K562 (cell line): ENCODE results near the gene PPFIA1. TPM values are rescaled to one million over a fixed set of nuclear protein-coding genes. Genes with fewer than 3 reads are reported as not detected.

Source experiments
- ATAC-seq: fragments of 200-7000 bp; cut with Tn5 transposase; 3 replicates; pipeline ENCODE4 v1.9.1; 2020; ENCODE audit warnings: moderate library complexity
- BruUV-seq: library from RNA; stranded (reverse); fragments of 400-500 nt; replicated peaks from 2 replicates; lab custom pipeline; 2021; lab: Mats Ljungman, UMichigan
- CTCF ChIA-PET: fragments of 300-600 bp; formaldehyde crosslinking; extraction: SDS; loops from one replicate; lab custom pipeline; 2021; ENCODE audit warnings: low intra/inter-chr PET ratio; lab: Yijun Ruan, JAX
- POLR2A ChIA-PET: fragments of 300-600, 350-650 bp; sonication (Branson Sonifier 250); formaldehyde crosslinking; extraction: SDS; loops from one replicate; lab custom pipeline; 2021; ENCODE audit warnings: antibody characterized with exemption, inconsistent platforms; lab: Yijun Ruan, JAX
- DNase-seq, 4 experiments: peaks; one replicate each; pipeline versions ENCODE4 v3.0.0 to v3.0.0-alpha.2; 2011 to 2018; ENCODE audit warnings: low spot score in 3 of 4, mixed read lengths in 3 of 4; ENCODE audit errors: extremely low read depth in 1 of 4
- FAIRE-seq: peaks from 2 replicates; lab custom pipeline; 2011; peaks lifted over from hg19 to GRCh38; lab: Jason Lieb, UNC
- H2AFZ ChIP-seq: 2 replicates; pipeline ENCODE4 v1.6.0; 2011; ENCODE audit warnings: low read depth, low read length, control low read depth, inconsistent platforms
- H3K27ac ChIP-seq: fragments of 200-600 bp; 3 replicates; pipeline ENCODE4 v1.8.0; 2011; ENCODE audit warnings: low read depth, mild to moderate bottlenecking, control low read depth, inconsistent platforms, low read length, moderate library complexity, mixed read lengths; ENCODE audit errors: extremely low read depth
- H3K27me3 ChIP-seq, 2 experiments: fragments of 300-600 bp in 1 of 2; 2 replicates in 1 of 2; 3 replicates in 1 of 2; pipeline versions ENCODE4 v1.6.0 to v1.8.0; 2011; ENCODE audit warnings: inconsistent platforms in 2 of 2, low read length in 2 of 2, mild to moderate bottlenecking in 1 of 2, mixed read lengths in 1 of 2, moderate library complexity in 1 of 2; ENCODE audit not compliant: control insufficient read depth in 2 of 2, insufficient read depth in 2 of 2
- H3K36me3 ChIP-seq: fragments of 300-600 bp; 3 replicates; pipeline ENCODE4 v1.8.0; 2011; ENCODE audit warnings: mild to moderate bottlenecking, low read length, inconsistent platforms; ENCODE audit not compliant: control insufficient read depth, insufficient read depth
- H3K4me1 ChIP-seq, 2 experiments: fragments of 200-600 bp in 1 of 2; replicated peaks in 1 of 2; 2 replicates in 1 of 2; 3 replicates in 1 of 2; pipeline versions ENCODE4 v1.5.1 to v1.8.0; 2011; ENCODE audit warnings: inconsistent platforms in 2 of 2, low read length in 2 of 2, mild to moderate bottlenecking in 1 of 2, mixed read lengths in 1 of 2, moderate library complexity in 1 of 2; ENCODE audit not compliant: control insufficient read depth in 2 of 2, insufficient read depth in 2 of 2
- H3K4me2 ChIP-seq: 2 replicates; pipeline ENCODE4 v1.6.1; 2011; ENCODE audit warnings: low read length, control low read depth, inconsistent platforms, mixed read lengths; ENCODE audit not compliant: insufficient read depth
- H3K4me3 ChIP-seq: fragments of 200-600 bp; sonication (generic), shearing (Covaris generic); 2 replicates; pipeline ENCODE4 v1.5.1; 2016; ENCODE audit warnings: control low read depth, inconsistent platforms
- H3K79me2 ChIP-seq: fragments of 200-600 bp; 3 replicates; pipeline ENCODE4 v1.8.0; 2011; ENCODE audit warnings: low read length, inconsistent platforms; ENCODE audit not compliant: control insufficient read depth, insufficient read depth
- H3K9ac ChIP-seq, 2 experiments: 2 replicates each; pipeline versions ENCODE4 v1.6.0 to v1.6.1; 2011; ENCODE audit warnings: low read depth in 2 of 2, low read length in 2 of 2, control low read depth in 1 of 2, inconsistent platforms in 1 of 2, mild to moderate bottlenecking in 1 of 2, mixed read lengths in 1 of 2; ENCODE audit not compliant: insufficient read depth in 1 of 2
- H3K9me1 ChIP-seq: one replicate; pipeline ENCODE4 v1.6.0; 2011; ENCODE audit warnings: inconsistent platforms, mild to moderate bottlenecking, low read length, moderate library complexity; ENCODE audit not compliant: control insufficient read depth, insufficient read depth
- H3K9me3 ChIP-seq: replicated peaks from 2 replicates; pipeline ENCODE4 v1.5.1; 2011; ENCODE audit warnings: low read depth, low read length, inconsistent platforms; ENCODE audit not compliant: control insufficient read depth, insufficient read depth
- H4K20me1 ChIP-seq: replicated peaks from 2 replicates; pipeline ENCODE4 v1.6.1; 2011; ENCODE audit warnings: low read length, inconsistent platforms, mixed read lengths; ENCODE audit not compliant: control insufficient read depth, insufficient read depth
- GABPB2 ChIP-seq: fragments of 250-450 bp; sonication (Bioruptor Pico); conservative IDR thresholded peaks from 2 replicates; pipeline ENCODE4 v1.5.1; 2021; ENCODE audit warnings: mild to moderate bottlenecking
- MEF2D ChIP-seq: conservative IDR thresholded peaks from 2 replicates; pipeline ENCODE4 v1.6.1; 2016; ENCODE audit warnings: low read depth, missing genetic modification characterization, missing compliant biosample characterization
- MXI1 ChIP-seq: IDR thresholded peaks from 2 replicates; pipeline ENCODE4 v1.6.1; 2011; ENCODE audit warnings: low read depth, mild to moderate bottlenecking, improper control_type of control experiment, low read length
- NCOA1 ChIP-seq: fragments of 450-650 bp; IDR thresholded peaks from 2 replicates; pipeline ENCODE4 v1.6.1; 2016; ENCODE audit warnings: low read depth
- NCOR1 ChIP-seq: fragments of 450-650 bp; IDR thresholded peaks from 2 replicates; pipeline ENCODE4 v1.6.1; 2016; ENCODE audit warnings: mild to moderate bottlenecking, moderate library complexity
- NR2F6 ChIP-seq: fragments of 450-650 bp; formaldehyde crosslinking; IDR thresholded peaks from 2 replicates; pipeline ENCODE4 v1.4.0; 2020; ENCODE audit warnings: mild to moderate bottlenecking
- PHB2 ChIP-seq: fragments of 450-650 bp; IDR thresholded peaks from 2 replicates; pipeline ENCODE4 v1.6.1; 2017; ENCODE audit warnings: low read depth
- SAP30 ChIP-seq: fragments of 200-600 bp; sonication (generic); IDR thresholded peaks from 2 replicates; pipeline ENCODE4 v1.6.1; 2012; ENCODE audit warnings: borderline replicate concordance, low read depth, mild to moderate bottlenecking, moderate library complexity, low read length, control low read depth, inconsistent platforms; ENCODE audit not compliant: insufficient read depth, poor library complexity, severe bottlenecking
- SNRNP70 ChIP-seq: fragments of 200-400 bp; formaldehyde crosslinking; optimal IDR thresholded peaks from 2 replicates; pipeline ENCODE3; 2017; ENCODE audit warnings: low read depth, low read length
- TRIM24 ChIP-seq, 2 experiments: fragments of 450-650 bp; IDR thresholded peaks; 2 replicates each; pipeline ENCODE4 v1.6.1; 2016
- ZC3H4 ChIP-seq: sonication (generic); formaldehyde crosslinking; IDR thresholded peaks from 2 replicates; pipeline ENCODE4 v1.9.0; 2021; ENCODE audit warnings: missing genetic modification reagents, borderline replicate concordance
- ZNF551 ChIP-seq: fragments of 250-450 bp; sonication (Bioruptor Pico); IDR thresholded peaks from 2 replicates; pipeline ENCODE4 v1.5.0; 2021; ENCODE audit warnings: mild to moderate bottlenecking, moderate library complexity
- WGBS: fragments of 100-300 bp; shearing (Covaris generic); methylation state at CpG from one replicate; pipeline ENCODE4 v1.1.6; 2016; ENCODE audit warnings: low coverage, mixed read lengths; ENCODE audit not compliant: insufficient coverage; ENCODE audit errors: missing lambda C conversion rate; 5-methylcytosine and 5-hydroxymethylcytosine counted together
- in situ Hi-C: fragments of 300-500 bp; cut with MboI; formaldehyde crosslinking; loops from 4 replicates; pipeline ENCODE4 v1.15.0; 2018; ENCODE audit warnings: inconsistent platforms, mixed read lengths
- intact Hi-C: fragments of 100-400 bp; cut with micrococcal nuclease; formaldehyde crosslinking; loops from 2 replicates; pipeline ENCODE4 v1.14.2; 2022
- polyA plus RNA-seq, 8 experiments: library from polyadenylated mRNA; depleted of rRNA in 4 of 8; stranded (reverse) in 5 of 8; unstranded in 3 of 8; fragments of >200 nt; fragmentation: Nextera tagmentation in 2 of 8; fragmentation: Illumina TruSeq in 1 of 8; extraction: Ambion mirVana in 2 of 8; extraction: Trizol in 1 of 8; gene quantifications; 2 replicates each; pipeline versions ENCODE4 v1.2.1 to v1.2.3, GENCODE V29; 2011 to 2014; ENCODE audit warnings: inconsistent platforms in 1 of 8, missing spikeins in 1 of 8
- total RNA-seq, 7 experiments: library from RNA; depleted of rRNA in 6 of 7; stranded (reverse); fragments of >200 nt in 6 of 7; fragmentation: Illumina TruSeq in 2 of 7; extraction: Trizol in 2 of 7; gene quantifications; 2 replicates each; pipeline versions ENCODE4 v1.2.1 to v1.2.3, GENCODE V29; 2011 to 2021; ENCODE audit warnings: low replicate concordance in 1 of 7
- TF ChIP-seq, protein P1 (sequence below): fragments of 250-450 bp; sonication (Bioruptor Pico); IDR thresholded peaks from 2 replicates; pipeline ENCODE4 v1.5.0; 2021
- TF ChIP-seq, protein P2 (sequence below): sonication (generic); formaldehyde crosslinking; IDR thresholded peaks from 2 replicates; pipeline ENCODE4 v1.8.1; 2023; ENCODE audit warnings: mild to moderate bottlenecking, missing genetic modification reagents
- TF ChIP-seq, protein P3 (sequence below), 2 experiments: fragments of 450-650 bp in 1 of 2; sonication (generic) in 1 of 2; formaldehyde crosslinking in 1 of 2; IDR thresholded peaks in 1 of 2; conservative IDR thresholded peaks in 1 of 2; 2 replicates each; pipeline versions ENCODE4 v1.6.1 to v1.8.1; 2016 to 2023; ENCODE audit warnings: mild to moderate bottlenecking in 2 of 2, moderate library complexity in 2 of 2, inconsistent platforms in 1 of 2, missing genetic modification reagents in 1 of 2

PPFIA1 gene
- total and polyA plus RNA-seq, 9 of the 15 experiments (the other 6 are each of a cell fraction or from before 2014, with no cell fraction given): 9.9 to 41.5 (median 28.5) TPM

GRCh38 chr11:70333261-70333660, 62.8 kb downstream of the PPFIA1 start:
- Histone ChIP-seq H3K79me2 (no peaks in the 10 kb centered on the region), H3K4me3 (no peak overlapping the region), H3K9ac (peak overlapping the region in 1 of 2 experiments; percentile 17; a peak in 1 of 4 replicates), H3K27me3 (no peaks in the 10 kb centered on the region), H3K27ac (no peak overlapping the region), H2AFZ (no peak overlapping the region), H3K4me1 (peaks cover 5 to 15% of the 10 kb centered on the region in 2 experiments; a peak in 4 of 5 replicates), H3K4me2 (no peak overlapping the region), H3K36me3 (peaks cover 91% of the 10 kb centered on the region), H3K9me1 (no peaks in the 10 kb centered on the region), H3K9me3 (no peaks in the 10 kb centered on the region), H4K20me1 (no peaks in the 10 kb centered on the region)
- intact Hi-C loops (no loop called here), in situ Hi-C loops (no loop called here)
- ChIA-PET POLR2A (interaction anchor here (0.6 to 2.3 kb wide), 2 partner anchors 10 to 418 kb away, joined by 3 to 9 read pairs; no protein-coding TSS in a partner anchor), CTCF (no interaction called here)
- WGBS: 89% methylated on average over 11 of the region's 13 CpGs
- no TSS peak for BruUV-seq
- DNase-seq: no peak
- no peak for FAIRE-seq
- TF ChIP-seq NCOA1: no peak
- TF ChIP-seq, protein P1, sequence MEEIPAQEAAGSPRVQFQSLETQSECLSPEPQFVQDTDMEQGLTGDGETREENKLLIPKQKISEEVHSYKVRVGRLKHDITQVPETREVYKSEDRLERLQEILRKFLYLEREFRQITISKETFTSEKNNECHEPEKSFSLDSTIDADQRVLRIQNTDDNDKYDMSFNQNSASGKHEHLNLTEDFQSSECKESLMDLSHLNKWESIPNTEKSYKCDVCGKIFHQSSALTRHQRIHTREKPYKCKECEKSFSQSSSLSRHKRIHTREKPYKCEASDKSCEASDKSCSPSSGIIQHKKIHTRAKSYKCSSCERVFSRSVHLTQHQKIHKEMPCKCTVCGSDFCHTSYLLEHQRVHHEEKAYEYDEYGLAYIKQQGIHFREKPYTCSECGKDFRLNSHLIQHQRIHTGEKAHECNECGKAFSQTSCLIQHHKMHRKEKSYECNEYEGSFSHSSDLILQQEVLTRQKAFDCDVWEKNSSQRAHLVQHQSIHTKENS: no peak
- TF ChIP-seq, protein P2, sequence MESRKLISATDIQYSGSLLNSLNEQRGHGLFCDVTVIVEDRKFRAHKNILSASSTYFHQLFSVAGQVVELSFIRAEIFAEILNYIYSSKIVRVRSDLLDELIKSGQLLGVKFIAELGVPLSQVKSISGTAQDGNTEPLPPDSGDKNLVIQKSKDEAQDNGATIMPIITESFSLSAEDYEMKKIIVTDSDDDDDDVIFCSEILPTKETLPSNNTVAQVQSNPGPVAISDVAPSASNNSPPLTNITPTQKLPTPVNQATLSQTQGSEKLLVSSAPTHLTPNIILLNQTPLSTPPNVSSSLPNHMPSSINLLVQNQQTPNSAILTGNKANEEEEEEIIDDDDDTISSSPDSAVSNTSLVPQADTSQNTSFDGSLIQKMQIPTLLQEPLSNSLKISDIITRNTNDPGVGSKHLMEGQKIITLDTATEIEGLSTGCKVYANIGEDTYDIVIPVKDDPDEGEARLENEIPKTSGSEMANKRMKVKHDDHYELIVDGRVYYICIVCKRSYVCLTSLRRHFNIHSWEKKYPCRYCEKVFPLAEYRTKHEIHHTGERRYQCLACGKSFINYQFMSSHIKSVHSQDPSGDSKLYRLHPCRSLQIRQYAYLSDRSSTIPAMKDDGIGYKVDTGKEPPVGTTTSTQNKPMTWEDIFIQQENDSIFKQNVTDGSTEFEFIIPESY: no peak
- TF ChIP-seq, protein P3, sequence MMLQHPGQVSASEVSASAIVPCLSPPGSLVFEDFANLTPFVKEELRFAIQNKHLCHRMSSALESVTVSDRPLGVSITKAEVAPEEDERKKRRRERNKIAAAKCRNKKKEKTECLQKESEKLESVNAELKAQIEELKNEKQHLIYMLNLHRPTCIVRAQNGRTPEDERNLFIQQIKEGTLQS (IDR thresholded peaks at IDR 0.05): no peak
- TF ChIP-seq, protein P3 (CRISPR knock-in tag; conservative IDR thresholded peaks at IDR 0.05): no peak
- TF ChIP-seq PHB2: no peak
- no peak for TF ChIP-seq SAP30
- TF ChIP-seq NCOR1: no peak
- TF ChIP-seq SNRNP70: no peak
- no peak for TF ChIP-seq ZC3H4 (CRISPR knock-in tag)
- no peak for TF ChIP-seq TRIM24 (IDR thresholded peaks at IDR 0.05)
- no peak for TF ChIP-seq ZNF551 (CRISPR knock-in tag)
- no peak for TF ChIP-seq MEF2D
- no peak for TF ChIP-seq NR2F6
- TF ChIP-seq MXI1: no peak
- no peak for TF ChIP-seq GABPB2 (CRISPR knock-in tag)
- no peak for ATAC-seq
